GM21390 (cell line): Measurements from ENCODE around the gene ATP5ME.
"Not testable (repeated sequence)": the region's sequence is repeated elsewhere in the genome, so short reads cannot be mapped to it uniquely, and the experiment has no call there.

Source experiments
- ATAC-seq: cut with Tn5 transposase; IDR thresholded peaks from one replicate; pipeline ENCODE4 v1.9.1; 2021; ENCODE audit not compliant: unreplicated experiment

ATP5ME gene

GRCh38 chr4:636628-637159, 37.4 kb downstream of the ATP5ME start:
- no peak for ATAC-seq

GRCh38 chr4:635851-636627, 38.0 kb downstream of the ATP5ME start:
- no peak for ATAC-seq

DNA sequence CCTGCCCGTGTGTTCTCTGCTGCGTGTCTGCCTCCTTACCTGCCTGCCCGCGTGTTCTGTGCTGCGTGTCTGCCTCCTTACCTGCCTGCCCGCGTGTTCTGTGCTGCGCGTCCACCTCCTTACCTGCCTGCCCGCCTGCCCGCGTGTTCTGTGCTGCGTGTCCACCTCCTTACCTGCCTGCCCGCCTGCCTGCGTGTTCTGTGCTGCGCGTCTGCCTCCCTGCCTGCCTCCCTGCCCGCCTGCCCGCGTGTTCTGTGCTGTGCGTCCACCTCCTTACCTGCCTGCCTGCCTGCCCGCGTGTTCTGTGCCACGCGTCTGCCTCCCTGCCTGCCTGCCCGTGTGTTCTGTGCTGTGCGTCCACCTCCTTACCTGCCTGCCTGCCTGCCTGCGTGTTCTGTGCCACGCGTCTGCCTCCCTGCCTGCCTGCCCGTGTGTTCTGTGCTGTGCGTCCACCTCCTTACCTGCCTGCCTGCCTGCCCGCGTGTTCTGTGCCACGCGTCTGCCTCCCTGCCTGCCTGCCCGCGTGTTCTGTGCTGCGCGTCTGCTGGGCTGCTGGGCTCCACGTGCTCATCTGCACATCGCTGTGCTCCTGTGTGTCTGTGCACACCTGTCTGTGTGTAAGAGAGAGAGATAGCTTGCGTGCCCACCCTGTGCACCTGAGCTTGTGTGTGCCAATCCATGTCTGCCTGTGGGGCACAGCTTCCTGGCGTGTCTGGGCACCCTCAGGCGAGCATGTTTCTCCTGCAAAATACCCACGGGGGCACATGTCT, 38.8 kb downstream of the ATP5ME start:
- not testable (repeated sequence) for ATAC-seq

DNA sequence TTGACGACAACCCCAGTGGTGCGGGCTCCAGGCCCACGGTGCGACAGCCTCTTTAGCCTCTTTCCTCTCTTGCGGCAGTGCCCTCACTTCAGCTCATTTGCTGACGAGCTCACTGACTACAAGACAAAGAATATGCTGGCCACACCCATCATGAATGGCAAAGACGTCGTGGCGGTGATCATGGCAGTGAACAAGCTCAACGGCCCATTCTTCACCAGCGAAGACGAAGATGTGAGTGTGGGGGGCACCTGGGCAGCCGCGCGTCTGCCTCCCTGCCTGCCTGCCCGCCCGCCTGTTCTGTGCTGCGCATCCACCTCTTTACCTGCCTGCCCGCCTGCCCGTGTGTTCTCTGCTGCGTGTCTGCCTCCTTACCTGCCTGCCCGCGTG, 39.5 kb downstream of the ATP5ME start:
- ATAC-seq, result no peak

DNA sequence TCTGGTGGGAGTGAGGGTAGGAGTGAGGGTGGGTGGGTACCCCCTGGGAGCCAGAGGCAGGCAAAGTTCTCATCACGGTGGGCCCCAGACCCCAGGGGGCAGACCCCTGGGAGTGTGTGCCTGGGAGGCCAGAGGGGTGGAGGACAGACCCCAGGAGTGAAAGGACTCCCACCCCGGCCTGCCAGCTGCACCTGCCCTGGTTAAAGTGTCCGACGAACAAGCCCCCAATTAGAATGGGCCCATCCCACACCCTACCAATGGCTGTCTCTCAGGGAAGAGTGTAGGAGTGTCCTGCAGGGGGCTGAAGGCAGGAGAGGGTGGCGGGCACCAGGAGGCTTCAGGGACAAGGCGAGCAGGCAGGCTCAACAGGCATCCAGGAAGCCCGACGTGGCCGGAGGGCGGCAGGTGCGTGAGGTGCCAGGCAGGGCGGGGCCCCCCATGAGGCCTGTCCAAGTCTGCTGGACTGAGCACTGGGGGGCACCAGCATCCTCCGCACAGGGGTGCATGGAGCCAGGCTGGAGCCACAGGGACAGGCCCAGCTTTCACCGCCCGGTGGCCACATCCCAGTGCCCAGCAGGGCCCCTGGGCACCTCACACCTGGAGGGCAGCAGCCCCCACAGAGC, 40.0 kb downstream of the ATP5ME start:
- ATAC-seq, result no peak

DNA sequence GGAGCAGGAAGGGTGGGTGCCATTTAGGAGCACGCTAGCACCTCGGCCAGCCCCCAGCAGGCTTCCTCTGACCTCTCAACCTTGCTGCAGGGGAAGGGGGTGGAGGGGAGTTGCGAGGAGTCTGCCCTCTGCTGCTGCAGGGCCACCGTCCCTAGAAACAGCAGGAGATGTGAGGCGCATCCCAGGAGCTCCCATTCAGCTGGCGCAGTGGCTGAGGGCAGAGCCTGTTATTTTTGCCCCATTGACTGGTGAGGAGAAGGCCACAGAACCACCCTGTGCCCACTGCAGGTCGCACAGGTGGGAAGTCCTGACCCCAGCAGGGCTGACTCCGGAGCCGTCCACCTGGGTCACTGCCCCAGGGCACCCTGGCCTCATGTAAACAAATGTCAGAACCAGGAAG, 40.7 kb downstream of the ATP5ME start:
- ATAC-seq, result no peak

DNA sequence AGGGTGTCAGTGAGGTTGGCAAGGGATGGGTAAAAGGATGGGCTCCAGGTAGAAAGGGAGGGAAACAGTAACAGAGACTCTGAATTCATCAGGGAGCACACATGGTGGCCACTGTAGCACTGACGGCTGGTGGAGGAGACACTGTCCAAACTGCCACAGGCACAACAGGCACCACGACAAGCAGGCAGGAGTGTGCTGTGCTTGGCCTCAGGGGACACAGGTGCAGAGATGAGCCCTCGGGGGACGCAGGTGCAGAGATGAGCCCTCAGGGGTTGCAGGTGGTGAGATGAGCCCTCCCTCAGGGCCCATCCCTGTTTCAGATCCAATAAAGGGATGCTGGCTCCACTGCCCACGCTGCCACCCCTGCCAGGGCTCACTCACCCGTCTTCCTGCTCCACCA, 41.1 kb downstream of the ATP5ME start:
- ATAC-seq, result no peak

DNA sequence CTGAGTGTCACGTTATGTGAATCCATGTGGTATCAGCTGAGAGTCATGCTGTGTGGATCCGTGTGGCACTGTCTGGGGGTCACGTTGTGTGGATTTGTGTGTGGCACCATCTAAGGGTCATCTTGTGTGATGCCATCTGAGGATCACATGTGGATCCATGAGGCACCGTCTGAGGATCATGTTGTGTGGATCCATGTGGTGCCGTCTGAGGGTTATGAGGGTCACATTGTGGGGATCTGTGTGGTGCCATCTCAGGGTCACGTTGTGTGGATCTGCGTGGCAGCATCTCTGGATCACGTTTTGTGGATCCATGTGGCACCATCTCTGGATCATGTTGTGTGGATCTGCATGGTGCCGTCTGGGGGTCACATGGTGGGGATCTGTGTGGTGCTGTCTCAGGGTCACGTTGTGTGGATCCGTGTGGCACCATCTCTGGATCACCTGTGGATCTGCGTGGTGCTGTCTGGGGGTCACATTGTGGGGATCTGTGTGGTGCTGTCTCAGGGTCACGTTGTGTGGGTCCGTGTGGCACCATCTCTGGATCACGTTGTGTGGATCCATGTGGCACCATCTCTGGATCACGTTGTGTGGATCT, 41.8 kb downstream of the ATP5ME start:
- ATAC-seq, result no peak

GRCh38 chr4:630656-631055, 43.4 kb downstream of the ATP5ME start:
- no peak for ATAC-seq

DNA sequence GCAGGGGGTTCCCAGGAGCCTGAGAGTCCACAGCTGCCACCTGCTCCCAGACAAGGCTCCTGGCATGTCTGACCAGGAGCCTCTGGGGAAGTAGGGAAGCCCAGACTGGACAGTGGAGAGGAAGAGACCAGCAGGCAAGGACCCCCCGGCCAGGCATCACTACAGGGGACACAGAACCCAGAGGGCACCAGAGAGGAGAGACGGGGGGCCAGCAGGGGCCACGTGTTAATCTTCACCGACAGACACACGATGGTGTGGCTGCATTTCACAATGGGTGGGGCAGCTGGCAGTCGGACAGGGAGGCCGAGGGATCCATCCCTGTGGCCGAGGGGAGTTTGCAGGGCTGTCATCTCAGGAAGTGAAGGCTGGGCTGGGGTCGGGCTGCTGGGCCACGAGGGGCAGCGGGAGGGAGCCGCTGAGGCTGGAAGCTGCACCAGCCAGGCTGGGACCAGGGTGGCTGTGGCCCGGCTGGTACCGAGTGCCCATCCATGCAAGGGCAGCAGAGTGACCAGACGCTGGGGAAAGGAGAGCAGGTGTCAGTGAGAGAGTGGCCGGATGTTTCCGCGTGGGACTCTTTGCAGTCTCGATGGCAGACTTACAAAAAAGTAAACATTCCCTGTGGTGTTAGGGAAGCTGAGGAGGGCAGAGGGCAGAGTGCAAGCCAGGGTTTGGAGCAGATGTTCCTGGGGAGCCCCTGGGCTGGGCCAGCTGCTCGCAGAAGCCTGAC, 44.0 kb downstream of the ATP5ME start:
- ATAC-seq, result no peak

GRCh38 chr4:629636-629914, 44.5 kb downstream of the ATP5ME start:
- no peak for ATAC-seq

GRCh38 chr4:628821-629635, 45.0 kb downstream of the ATP5ME start:
- ATAC-seq, result no peak

DNA sequence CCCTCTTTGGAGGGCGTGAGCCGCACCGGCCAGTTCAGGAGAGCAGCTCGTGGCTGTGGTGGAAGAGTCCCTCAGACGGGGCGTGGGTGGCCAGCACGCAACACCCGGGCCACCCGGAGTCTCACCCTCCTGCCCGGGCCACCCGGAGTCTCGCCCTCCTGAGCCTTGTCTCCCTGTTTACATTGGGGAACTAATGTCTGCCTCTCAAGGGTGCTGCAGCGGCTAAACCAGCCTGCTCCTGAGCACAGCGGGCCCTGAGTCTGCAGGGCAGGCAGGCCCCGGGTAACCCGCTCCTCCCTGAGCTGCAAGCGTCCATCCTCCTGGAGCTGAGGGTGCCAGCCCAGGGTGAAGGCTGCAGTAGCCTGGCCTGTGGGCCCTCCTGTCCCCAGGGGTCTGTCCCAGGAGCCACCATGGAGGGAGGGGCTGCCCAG, 45.8 kb downstream of the ATP5ME start:
- no peak for ATAC-seq

DNA sequence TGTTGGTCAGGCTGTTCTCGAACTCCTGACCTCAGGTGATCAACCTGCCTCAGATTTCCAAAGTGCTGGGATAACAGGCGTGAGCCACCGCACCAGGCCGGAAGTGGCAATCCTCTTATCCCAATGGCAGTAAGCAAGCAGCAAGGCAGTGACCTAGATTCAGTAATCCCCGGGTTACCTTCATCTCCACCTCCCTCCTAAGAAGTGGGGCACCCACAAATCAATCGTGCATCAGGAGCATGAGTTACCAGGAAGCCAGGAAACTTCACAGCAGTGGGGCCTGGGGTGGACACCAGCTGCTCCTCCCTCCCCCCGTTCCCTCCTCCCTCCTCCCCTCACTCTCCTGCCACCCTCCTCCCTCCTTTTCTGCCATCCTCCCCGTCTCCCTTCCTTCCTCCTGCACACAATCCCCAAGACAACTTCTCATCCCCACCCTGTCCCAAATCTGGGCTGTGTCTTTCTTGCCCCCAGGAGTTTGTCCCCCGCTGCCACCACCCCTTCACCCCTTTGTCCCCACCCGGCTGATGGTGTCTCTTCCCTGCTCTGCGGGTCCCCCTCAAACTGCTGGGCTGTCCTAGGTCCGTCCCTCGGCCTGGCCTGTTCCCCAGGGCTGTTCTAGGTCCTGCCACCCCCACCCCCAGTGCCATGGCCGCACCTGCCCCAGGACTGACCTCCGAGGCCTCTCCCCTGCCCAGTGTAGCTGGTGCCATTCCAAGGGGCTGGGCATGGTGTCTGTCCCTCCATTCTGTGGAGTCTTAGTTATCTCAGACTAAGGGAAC, 46.5 kb downstream of the ATP5ME start:
- ATAC-seq, result no peak

- ATAC-seq, result no peak
Observed at GRCh38 chr4:626201-627091, 47.6 kb downstream of the ATP5ME start.

DNA sequence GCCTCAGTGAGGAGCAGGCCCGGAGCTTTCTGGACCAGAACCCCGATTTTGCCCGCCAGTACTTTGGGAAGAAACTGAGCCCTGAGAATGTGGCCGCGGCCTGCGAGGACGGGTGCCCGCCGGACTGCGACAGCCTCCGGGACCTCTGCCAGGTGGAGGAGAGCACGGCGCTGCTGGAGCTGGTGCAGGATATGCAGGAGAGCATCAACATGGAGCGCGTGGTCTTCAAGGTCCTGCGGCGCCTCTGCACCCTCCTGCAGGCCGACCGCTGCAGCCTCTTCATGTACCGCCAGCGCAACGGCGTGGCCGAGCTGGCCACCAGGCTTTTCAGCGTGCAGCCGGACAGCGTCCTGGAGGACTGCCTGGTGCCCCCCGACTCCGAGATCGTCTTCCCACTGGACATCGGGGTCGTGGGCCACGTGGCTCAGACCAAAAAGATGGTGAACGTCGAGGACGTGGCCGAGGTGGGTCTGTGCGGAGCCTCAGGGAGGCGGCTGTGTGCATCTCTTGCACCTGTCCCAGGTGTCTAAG, 48.4 kb downstream of the ATP5ME start:
- ATAC-seq, result no peak

DNA sequence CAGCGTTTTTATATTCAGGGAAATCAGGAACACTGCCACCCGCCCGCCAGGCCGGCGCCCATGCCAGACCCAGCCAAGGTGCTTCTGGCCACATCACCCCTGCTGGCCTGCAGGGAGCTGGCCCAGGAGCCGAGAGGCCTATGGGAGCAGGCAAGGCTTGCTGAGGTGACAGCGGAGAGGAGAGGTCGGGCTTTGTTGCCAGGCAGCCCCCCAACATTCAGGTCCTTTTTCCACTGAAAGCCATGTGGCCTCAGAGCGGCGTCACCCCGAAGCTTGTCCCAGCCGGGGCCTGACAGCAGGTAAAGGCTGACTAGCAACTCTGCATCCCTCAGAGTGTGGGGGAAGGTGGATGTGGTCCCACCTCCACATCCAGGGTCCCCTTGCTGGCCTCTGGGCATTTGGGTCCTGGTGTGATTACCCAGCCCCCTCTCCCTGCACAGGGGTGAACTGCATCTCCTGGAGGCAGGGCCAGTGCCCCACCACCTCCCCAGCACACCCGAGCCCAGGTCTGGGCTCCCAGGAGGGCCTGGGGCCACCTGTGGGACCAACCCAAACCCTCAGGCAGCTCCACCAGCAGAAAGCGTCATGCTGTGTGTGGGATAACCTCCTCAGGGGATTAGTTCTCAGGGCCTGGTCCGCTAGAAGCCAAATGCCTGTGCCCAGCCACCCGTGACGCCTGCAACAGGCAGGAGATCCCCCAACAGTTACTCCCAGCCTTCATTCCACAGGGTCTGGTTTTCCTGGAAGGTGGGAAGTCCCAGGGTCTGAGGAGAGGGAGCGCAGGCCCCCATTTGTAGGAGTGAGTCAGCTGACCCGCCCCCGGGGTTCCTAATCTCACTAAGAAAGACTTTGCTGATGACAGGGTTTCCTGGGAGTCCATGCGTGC, 49.1 kb downstream of the ATP5ME start, which contains the start of gene PDE6B:
TSS of gene PDE6B (plus strand) at position 869 of the 886 bp plus-strand sequence. CDS start 54 bp downstream, outside the sequence.
- no peak for ATAC-seq
